HCT116 (cell line): Measurements from ENCODE around the gene CPA2. TPM values are rescaled to one million over a fixed set of nuclear protein-coding genes. Genes with fewer than 3 reads are reported as not detected.

Source experiments
- ATAC-seq: fragments of 200-7000 bp; cut with Tn5 transposase; 2 replicates; pipeline ENCODE4 v1.9.1; 2020; ENCODE audit warnings: mild to moderate bottlenecking, moderate library complexity
- BruUV-seq: library from RNA; stranded (reverse); fragments of 400-500 nt; replicated peaks from 2 replicates; lab custom pipeline; 2021; lab: Mats Ljungman, UMichigan
- CTCF ChIA-PET: fragments of 300-600 bp; sonication (Branson Sonifier 250); formaldehyde crosslinking; loops from one replicate; lab custom pipeline; 2021; ENCODE audit warnings: antibody characterized with exemption; lab: Charles Lee
- POLR2A ChIA-PET: fragments of 300-600, 350-600 bp; sonication (Branson Sonifier 250); formaldehyde crosslinking; loops from one replicate; lab custom pipeline; 2021; ENCODE audit warnings: antibody characterized with exemption; lab: Charles Lee
- RAD21 ChIA-PET, 2 experiments: fragments of 300-600 bp; sonication (Branson Sonifier 250); formaldehyde crosslinking; loops; one replicate each; lab custom pipeline; 2023; ENCODE audit warnings: low total read pairs in 2 of 2; ENCODE audit not compliant: uncharacterized antibody in 2 of 2, unreplicated experiment in 2 of 2, low non-redundant PET in 1 of 2; lab: Charles Lee
- DNase-seq: peaks from one replicate; pipeline ENCODE4 v3.0.0-alpha.2; 2010; ENCODE audit warnings: low read depth, low spot score
- H2AFZ ChIP-seq: fragments of 200-600 bp; shearing (Covaris generic), sonication (generic); 2 replicates; pipeline ENCODE4 v1.6.1; 2017; ENCODE audit warnings: low read depth, mixed run types, mixed read lengths, antibody characterized with exemption, low read length; ENCODE audit not compliant: poor library complexity, severe bottlenecking
- H3K27ac ChIP-seq: 2 replicates; pipeline ENCODE4 v1.5.1; 2012; ENCODE audit warnings: low read depth, low read length
- H3K27me3 ChIP-seq: fragments of 200-600 bp; sonication (generic); 2 replicates; pipeline ENCODE4 v1.6.1; 2016; ENCODE audit warnings: mixed run types, low read length, mixed read lengths; ENCODE audit not compliant: insufficient read depth
- H3K36me3 ChIP-seq, 2 experiments: fragments of 200-500 bp in 1 of 2; fragments of 200-600 bp in 1 of 2; sonication (Bioruptor generic) in 1 of 2; sonication (generic) in 1 of 2; 2 replicates each; pipeline versions ENCODE4 v1.5.1 to v1.6.1; 2014 to 2016; ENCODE audit warnings: low read length in 2 of 2, inconsistent platforms in 1 of 2, mixed read lengths in 1 of 2, mixed run types in 1 of 2; ENCODE audit not compliant: insufficient read depth in 2 of 2, control insufficient read depth in 1 of 2
- H3K4me1 ChIP-seq, 2 experiments: fragments of 200-600 bp in 1 of 2; sonication (generic) in 1 of 2; 2 replicates each; pipeline versions ENCODE4 v1.5.1 to v1.6.1; 2012 to 2017; ENCODE audit warnings: low read length in 2 of 2, inconsistent platforms in 1 of 2, mild to moderate bottlenecking in 1 of 2, mixed read lengths in 1 of 2, mixed run types in 1 of 2, moderate library complexity in 1 of 2; ENCODE audit not compliant: insufficient read depth in 2 of 2, control insufficient read depth in 1 of 2
- H3K4me2 ChIP-seq: fragments of 200-600 bp; sonication (generic); 2 replicates; pipeline ENCODE4 v1.6.1; 2017; ENCODE audit warnings: mixed run types, low read length, mixed read lengths
- H3K4me3 ChIP-seq, 2 experiments: fragments of 200-600 bp in 1 of 2; sonication (generic) in 1 of 2; replicated peaks in 1 of 2; 2 replicates each; pipeline ENCODE4 v1.5.1; 2011 to 2016; ENCODE audit warnings: low read length in 2 of 2, control low read depth in 1 of 2, low read depth in 1 of 2, mild to moderate bottlenecking in 1 of 2, mixed read lengths in 1 of 2, mixed run types in 1 of 2
- H3K79me2 ChIP-seq: fragments of 200-600 bp; sonication (generic); 2 replicates; pipeline ENCODE4 v1.6.1; 2017; ENCODE audit warnings: mild to moderate bottlenecking, mixed run types, low read length, moderate library complexity, mixed read lengths; ENCODE audit not compliant: insufficient read depth
- H3K9ac ChIP-seq: fragments of 200-600 bp; sonication (generic); 2 replicates; pipeline ENCODE4 v1.6.1; 2016; ENCODE audit warnings: low read length, mixed read lengths
- H3K9me2 ChIP-seq: fragments of 200-600 bp; sonication (generic), shearing (Covaris generic); 2 replicates; pipeline ENCODE4 v1.6.1; 2017; ENCODE audit warnings: mixed run types, mild to moderate bottlenecking, moderate library complexity; ENCODE audit not compliant: insufficient read depth
- H3K9me3 ChIP-seq, 2 experiments: fragments of 200-500 bp in 1 of 2; fragments of 200-600 bp in 1 of 2; sonication (Bioruptor generic) in 1 of 2; sonication (generic) in 1 of 2; 2 replicates each; pipeline ENCODE4 v1.6.1; 2014 to 2017; ENCODE audit warnings: low read length in 2 of 2, mixed read lengths in 2 of 2, inconsistent platforms in 1 of 2, low read depth in 1 of 2, mild to moderate bottlenecking in 1 of 2, mixed run types in 1 of 2, moderate library complexity in 1 of 2; ENCODE audit not compliant: control insufficient read depth in 1 of 2, insufficient read depth in 1 of 2
- H4K20me1 ChIP-seq: fragments of 200-600 bp; sonication (generic), shearing (Covaris generic); 2 replicates; pipeline ENCODE4 v1.6.1; 2017; ENCODE audit warnings: mixed run types, mild to moderate bottlenecking, moderate library complexity; ENCODE audit not compliant: insufficient read depth
- EGR1 ChIP-seq: IDR thresholded peaks from 2 replicates; pipeline ENCODE4 v1.6.1; 2012; ENCODE audit warnings: low read depth
- FOSL1 ChIP-seq: IDR thresholded peaks from 2 replicates; pipeline ENCODE4 v1.6.1; 2012; ENCODE audit warnings: low read depth
- JUND ChIP-seq: IDR thresholded peaks from 2 replicates; pipeline ENCODE4 v1.6.1; 2012
- POLR2A ChIP-seq: IDR thresholded peaks from 2 replicates; pipeline ENCODE4 v1.7.0; 2011; ENCODE audit warnings: borderline replicate concordance; ENCODE audit not compliant: insufficient read depth, insufficient read length; ENCODE audit errors: extremely low read depth
- POLR2AphosphoS5 ChIP-seq: IDR thresholded peaks from 2 replicates; pipeline ENCODE4 v1.6.1; 2011; ENCODE audit warnings: mild to moderate bottlenecking, low read depth, low read length, moderate library complexity
- RAD21 ChIP-seq: IDR thresholded peaks from 2 replicates; pipeline ENCODE4 v1.6.1; 2012; ENCODE audit warnings: low read depth, mild to moderate bottlenecking
- TCF7L2 ChIP-seq: IDR thresholded peaks from 2 replicates; pipeline ENCODE4 v1.7.0; 2011; ENCODE audit warnings: borderline replicate concordance, inconsistent platforms; ENCODE audit not compliant: insufficient read depth, insufficient read length; ENCODE audit errors: extremely low read depth
- ZNF274 ChIP-seq: fragments of 200-500 bp; sonication (Bioruptor generic); IDR thresholded peaks from 2 replicates; pipeline ENCODE4 v1.6.1; 2014; ENCODE audit warnings: mild to moderate bottlenecking, low read depth, low read length, inconsistent platforms
- intact Hi-C: fragments of 100-400 bp; cut with micrococcal nuclease; formaldehyde crosslinking; loops from 2 replicates; pipeline ENCODE4 v1.10.0; 2022
- total RNA-seq: library from RNA; stranded (reverse); gene quantifications from one replicate; pipeline ENCODE4 v1.2.1, GENCODE V29; 2021; ENCODE audit not compliant: unreplicated experiment
- TF ChIP-seq, protein P1 (sequence below): IDR thresholded peaks from 2 replicates; pipeline ENCODE4 v1.6.1; 2012; ENCODE audit warnings: low read depth
- TF ChIP-seq, protein P2 (sequence below): IDR thresholded peaks from 2 replicates; pipeline ENCODE4 v1.6.1; 2012
- TF ChIP-seq, protein P3 (sequence below): IDR thresholded peaks from 2 replicates; pipeline ENCODE4 v1.6.1; 2012

The CPA2 gene
- total RNA-seq, 1 experiment from 2014 or later = 1.5 TPM

DNA sequence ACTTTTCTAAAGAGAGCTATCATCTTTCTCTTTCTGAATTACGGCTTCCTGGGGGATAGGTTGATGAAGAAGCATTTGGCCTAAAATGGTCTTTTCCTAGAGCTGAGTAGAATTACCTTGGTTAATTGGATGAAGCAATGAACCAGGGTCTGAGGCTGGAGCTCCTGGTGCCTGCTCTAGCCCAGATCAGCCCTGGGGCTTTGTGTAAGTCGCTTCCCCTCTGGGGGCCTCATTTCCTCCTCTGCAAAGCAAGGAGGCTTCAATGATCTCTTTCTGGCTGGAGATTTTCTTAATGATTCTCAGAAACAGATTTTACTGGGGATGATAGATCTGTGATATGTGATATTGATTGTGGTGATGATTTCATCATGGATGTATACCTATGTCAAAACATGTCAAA lies 3.5 kb upstream of the CPA2 start:
- Histone ChIP-seq H3K9ac (no peak overlapping the region), H3K9me2 (no peaks in the 10 kb centered on the region), H3K9me3 (no peaks in the 10 kb centered on the region), H2AFZ (no peak overlapping the region), H4K20me1 (no peaks in the 10 kb centered on the region), H3K27ac (no peak overlapping the region), H3K36me3 (no peaks in the 10 kb centered on the region), H3K79me2 (no peaks in the 10 kb centered on the region), H3K4me2 (no peak overlapping the region), H3K27me3 (no peaks in the 10 kb centered on the region), H3K4me3 (no peak overlapping the region), H3K4me1 (no peaks in the 10 kb centered on the region)
- intact Hi-C loops = loop anchor here (1.0 kb wide), 1 partner anchor 17 kb away; no protein-coding TSS in a partner anchor
- TF ChIP-seq FOSL1 = no peak
- TF ChIP-seq, protein P1, sequence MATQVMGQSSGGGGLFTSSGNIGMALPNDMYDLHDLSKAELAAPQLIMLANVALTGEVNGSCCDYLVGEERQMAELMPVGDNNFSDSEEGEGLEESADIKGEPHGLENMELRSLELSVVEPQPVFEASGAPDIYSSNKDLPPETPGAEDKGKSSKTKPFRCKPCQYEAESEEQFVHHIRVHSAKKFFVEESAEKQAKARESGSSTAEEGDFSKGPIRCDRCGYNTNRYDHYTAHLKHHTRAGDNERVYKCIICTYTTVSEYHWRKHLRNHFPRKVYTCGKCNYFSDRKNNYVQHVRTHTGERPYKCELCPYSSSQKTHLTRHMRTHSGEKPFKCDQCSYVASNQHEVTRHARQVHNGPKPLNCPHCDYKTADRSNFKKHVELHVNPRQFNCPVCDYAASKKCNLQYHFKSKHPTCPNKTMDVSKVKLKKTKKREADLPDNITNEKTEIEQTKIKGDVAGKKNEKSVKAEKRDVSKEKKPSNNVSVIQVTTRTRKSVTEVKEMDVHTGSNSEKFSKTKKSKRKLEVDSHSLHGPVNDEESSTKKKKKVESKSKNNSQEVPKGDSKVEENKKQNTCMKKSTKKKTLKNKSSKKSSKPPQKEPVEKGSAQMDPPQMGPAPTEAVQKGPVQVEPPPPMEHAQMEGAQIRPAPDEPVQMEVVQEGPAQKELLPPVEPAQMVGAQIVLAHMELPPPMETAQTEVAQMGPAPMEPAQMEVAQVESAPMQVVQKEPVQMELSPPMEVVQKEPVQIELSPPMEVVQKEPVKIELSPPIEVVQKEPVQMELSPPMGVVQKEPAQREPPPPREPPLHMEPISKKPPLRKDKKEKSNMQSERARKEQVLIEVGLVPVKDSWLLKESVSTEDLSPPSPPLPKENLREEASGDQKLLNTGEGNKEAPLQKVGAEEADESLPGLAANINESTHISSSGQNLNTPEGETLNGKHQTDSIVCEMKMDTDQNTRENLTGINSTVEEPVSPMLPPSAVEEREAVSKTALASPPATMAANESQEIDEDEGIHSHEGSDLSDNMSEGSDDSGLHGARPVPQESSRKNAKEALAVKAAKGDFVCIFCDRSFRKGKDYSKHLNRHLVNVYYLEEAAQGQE = no peak
- no peak for TF ChIP-seq ZNF274
- TF ChIP-seq, protein P2, sequence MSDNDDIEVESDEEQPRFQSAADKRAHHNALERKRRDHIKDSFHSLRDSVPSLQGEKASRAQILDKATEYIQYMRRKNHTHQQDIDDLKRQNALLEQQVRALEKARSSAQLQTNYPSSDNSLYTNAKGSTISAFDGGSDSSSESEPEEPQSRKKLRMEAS = no peak
- TF ChIP-seq, protein P3, sequence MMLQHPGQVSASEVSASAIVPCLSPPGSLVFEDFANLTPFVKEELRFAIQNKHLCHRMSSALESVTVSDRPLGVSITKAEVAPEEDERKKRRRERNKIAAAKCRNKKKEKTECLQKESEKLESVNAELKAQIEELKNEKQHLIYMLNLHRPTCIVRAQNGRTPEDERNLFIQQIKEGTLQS = no peak
- TF ChIP-seq POLR2AphosphoS5 = no peak
- no peak for TF ChIP-seq TCF7L2
- no peak for TF ChIP-seq RAD21
- TF ChIP-seq JUND = no peak
- TF ChIP-seq POLR2A = no peak
- TF ChIP-seq EGR1 = no peak
- CTCF ChIA-PET = no interaction called here
- ATAC-seq (no peak), DNase-seq (no peak)
- POLR2A ChIA-PET = no interaction called here
- no TSS peak for BruUV-seq
- RAD21 ChIA-PET = no interaction called here
